OCI-LY3 (cell line): Measurements from ENCODE around the gene PTPRD.

Experiments used
- H2AFZ ChIP-seq: fragments of 200-600, 300-600 bp; shearing (Covaris generic); 2 replicates; pipeline ENCODE4 v1.6.0; 2014; ENCODE audit warnings: antibody characterized with exemption, low read depth, low read length
- H3K27ac ChIP-seq: fragments of 200-600, 300-600 bp; sonication (generic); 2 replicates; pipeline ENCODE4 v1.5.1; 2014; ENCODE audit warnings: mild to moderate bottlenecking, low read length, moderate library complexity, mixed read lengths
- H3K27me3 ChIP-seq: fragments of 200-600, 300-600 bp; sonication (generic); 2 replicates; pipeline ENCODE4 v1.6.1; 2014; ENCODE audit warnings: low read depth, low read length, mixed read lengths
- H3K36me3 ChIP-seq: fragments of 200-600, 300-600 bp; sonication (generic); replicated peaks from 2 replicates; pipeline ENCODE3; 2014; ENCODE audit warnings: low read depth, low read length, mixed read lengths
- H3K4me1 ChIP-seq: fragments of 300-600, 200-600 bp; sonication (generic); 2 replicates; pipeline ENCODE4 v1.6.1; 2014; ENCODE audit warnings: low read length, mixed read lengths
- H3K4me2 ChIP-seq: fragments of 200-600, 300-600 bp; sonication (generic); 2 replicates; pipeline ENCODE4 v1.6.1; 2014; ENCODE audit warnings: low read length, mixed read lengths
- H3K4me3 ChIP-seq: fragments of 300-600, 200-600 bp; sonication (generic); 2 replicates; pipeline ENCODE4 v1.5.1; 2014; ENCODE audit warnings: antibody characterized with exemption, mild to moderate bottlenecking, low read length, moderate library complexity
- H3K79me2 ChIP-seq: fragments of 300-600, 200-600 bp; shearing (Covaris generic); 2 replicates; pipeline ENCODE4 v1.6.1; 2014; ENCODE audit warnings: mild to moderate bottlenecking, low read length, mixed read lengths
- H3K9ac ChIP-seq: fragments of 300-600, 200-600 bp; shearing (Covaris generic); 2 replicates; pipeline ENCODE4 v1.6.0; 2014; ENCODE audit warnings: mild to moderate bottlenecking, low read length, moderate library complexity
- H3K9me3 ChIP-seq: fragments of 200-600, 300-600 bp; shearing (Covaris generic); 2 replicates; pipeline ENCODE4 v1.6.1; 2014; ENCODE audit warnings: low read length, mixed read lengths; ENCODE audit not compliant: insufficient read depth
- H4K20me1 ChIP-seq: fragments of 200-600, 300-600 bp; sonication (generic); 2 replicates; pipeline ENCODE4 v1.6.1; 2016; ENCODE audit warnings: low read length, mixed read lengths; ENCODE audit not compliant: insufficient read depth
- CTCF ChIP-seq: fragments of 200-600, 300-600 bp; sonication (generic); IDR thresholded peaks from 2 replicates; pipeline ENCODE4 v1.5.1; 2014; ENCODE audit warnings: antibody characterized with exemption, low read length, low read depth
- EZH2phosphoT487 ChIP-seq: fragments of 200-600 bp; shearing (Covaris generic); IDR thresholded peaks from 2 replicates; pipeline ENCODE4 v1.6.1; 2018; ENCODE audit warnings: antibody characterized with exemption, mixed run types, low read depth

PTPRD gene

GRCh38 chr9:8558176-8558575 lies 2054.6 kb downstream of the PTPRD start:
- no peaks in the 10 kb centered on the region for H3K4me1 ChIP-seq
- TF ChIP-seq EZH2phosphoT487 (no peak), CTCF (no peak)
- no peaks in the 10 kb centered on the region for H4K20me1 ChIP-seq
- no peak overlapping the region for H3K27ac ChIP-seq
- no peaks in the 10 kb centered on the region for H3K9me3 ChIP-seq
- no peak overlapping the region for H2AFZ ChIP-seq
- no peaks in the 10 kb centered on the region for H3K27me3 ChIP-seq
- no peak overlapping the region for H3K4me2 ChIP-seq
- H3K36me3 ChIP-seq: no peaks in the 10 kb centered on the region
- no peak overlapping the region for H3K9ac ChIP-seq
- no peaks in the 10 kb centered on the region for H3K79me2 ChIP-seq
- H3K4me3 ChIP-seq: no peak overlapping the region

DNA sequence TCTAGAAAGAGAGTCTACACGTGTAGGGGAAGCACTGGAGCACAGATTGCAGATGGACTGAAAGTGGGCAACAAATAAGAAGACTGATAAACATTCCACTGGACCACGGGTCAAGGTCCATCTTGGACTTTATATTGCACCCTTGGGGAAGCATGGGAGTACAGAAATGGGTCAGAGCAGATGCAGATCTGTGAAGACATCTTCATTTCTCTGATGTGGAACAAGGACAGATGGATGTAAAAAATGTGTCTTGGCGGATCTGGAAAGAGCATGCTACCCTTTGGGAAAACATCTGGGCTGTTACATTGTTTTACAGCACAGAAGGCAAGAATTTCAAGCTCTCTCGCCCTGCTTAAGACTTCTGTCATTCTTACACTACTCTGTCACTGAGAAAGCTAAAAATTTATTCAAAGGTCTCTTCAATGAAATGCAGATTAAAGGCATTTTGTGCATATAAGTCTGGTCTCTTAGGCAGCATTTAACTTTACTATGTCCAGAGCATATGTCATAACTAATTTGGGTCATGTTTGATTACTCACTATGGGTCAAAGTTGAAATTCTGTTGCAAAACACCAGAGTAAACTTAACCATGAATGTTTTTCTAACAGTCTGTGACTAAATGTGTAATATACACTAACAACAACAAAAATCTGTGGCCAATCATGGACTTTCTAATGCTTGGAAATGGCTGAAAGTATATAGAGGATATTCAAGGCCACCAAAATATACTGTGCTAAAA lies 2056.9 kb downstream of the PTPRD start:
- H3K4me3 ChIP-seq: no peak overlapping the region
- H4K20me1 ChIP-seq: no peaks in the 10 kb centered on the region
- no peaks in the 10 kb centered on the region for H3K9me3 ChIP-seq
- no peak overlapping the region for H2AFZ ChIP-seq
- no peaks in the 10 kb centered on the region for H3K4me1 ChIP-seq
- H3K36me3 ChIP-seq: no peaks in the 10 kb centered on the region
- H3K4me2 ChIP-seq: no peak overlapping the region
- no peak for TF ChIP-seq CTCF
- no peak for TF ChIP-seq EZH2phosphoT487
- H3K9ac ChIP-seq: no peak overlapping the region
- H3K79me2 ChIP-seq: no peaks in the 10 kb centered on the region
- H3K27me3 ChIP-seq: no peaks in the 10 kb centered on the region
- no peak overlapping the region for H3K27ac ChIP-seq

- TF ChIP-seq EZH2phosphoT487: no peak
- H3K36me3 ChIP-seq: no peaks in the 10 kb centered on the region
- no peak overlapping the region for H3K4me2 ChIP-seq
- H3K27ac ChIP-seq: no peak overlapping the region
- H3K9ac ChIP-seq: no peak overlapping the region
- H3K4me1 ChIP-seq: no peaks in the 10 kb centered on the region
- no peak overlapping the region for H2AFZ ChIP-seq
- no peaks in the 10 kb centered on the region for H3K79me2 ChIP-seq
- H4K20me1 ChIP-seq: no peaks in the 10 kb centered on the region
- H3K4me3 ChIP-seq: no peak overlapping the region
- H3K27me3 ChIP-seq: no peaks in the 10 kb centered on the region
- no peaks in the 10 kb centered on the region for H3K9me3 ChIP-seq
These were observed 2059.4 kb downstream of the PTPRD start for GRCh38 chr9:8553444-8553843.

DNA sequence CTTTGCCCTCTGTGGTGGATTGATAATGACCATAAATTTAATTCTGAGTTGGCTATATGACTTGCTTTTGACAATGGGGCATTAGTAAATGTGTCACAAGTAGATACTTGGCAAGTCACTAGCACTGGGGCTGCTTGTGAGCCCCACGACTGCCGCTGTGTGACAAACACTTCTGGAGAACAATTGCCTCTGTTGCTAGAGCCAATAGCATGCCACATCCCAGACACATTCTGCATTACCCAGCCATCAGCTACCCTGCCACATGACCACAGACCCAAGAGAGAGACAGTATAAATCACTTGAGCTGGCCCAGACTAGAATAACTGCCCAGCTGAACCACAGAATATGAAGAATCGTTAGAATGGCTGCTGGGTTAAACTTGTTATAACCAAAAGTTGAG lies 2060.1 kb downstream of the PTPRD start:
- no peak overlapping the region for H3K27ac ChIP-seq
- no peak overlapping the region for H3K9ac ChIP-seq
- no peaks in the 10 kb centered on the region for H3K79me2 ChIP-seq
- no peaks in the 10 kb centered on the region for H3K9me3 ChIP-seq
- H4K20me1 ChIP-seq: no peaks in the 10 kb centered on the region
- no peak overlapping the region for H3K4me3 ChIP-seq
- no peaks in the 10 kb centered on the region for H3K4me1 ChIP-seq
- H3K36me3 ChIP-seq: no peaks in the 10 kb centered on the region
- TF ChIP-seq CTCF (no peak), EZH2phosphoT487 (no peak)
- H3K27me3 ChIP-seq: no peaks in the 10 kb centered on the region
- H2AFZ ChIP-seq: no peak overlapping the region
- no peak overlapping the region for H3K4me2 ChIP-seq
